PC-3 (cell line): ENCODE data around the gene HNRNPUL2.

Experiments used
- EZH2 ChIP-seq: fragments of 300-600 bp; sonication (generic); IDR thresholded peaks from one replicate; pipeline ENCODE4 v1.6.1; 2017; ENCODE audit warnings: antibody characterized with exemption, mild to moderate bottlenecking, low read length; ENCODE audit not compliant: unreplicated experiment
- EZH2phosphoT487 ChIP-seq: fragments of 300-600 bp; sonication (generic); IDR thresholded peaks from 2 replicates; pipeline ENCODE4 v1.6.1; 2018; ENCODE audit warnings: mild to moderate bottlenecking, antibody characterized with exemption, low read length, borderline replicate concordance
- TF ChIP-seq, protein P1 (sequence below): fragments of 300-600 bp; sonication (generic); conservative IDR thresholded peaks from 2 replicates; pipeline ENCODE4 v1.5.1; 2017; ENCODE audit warnings: antibody characterized with exemption, low read depth, mild to moderate bottlenecking, low read length

DNA sequence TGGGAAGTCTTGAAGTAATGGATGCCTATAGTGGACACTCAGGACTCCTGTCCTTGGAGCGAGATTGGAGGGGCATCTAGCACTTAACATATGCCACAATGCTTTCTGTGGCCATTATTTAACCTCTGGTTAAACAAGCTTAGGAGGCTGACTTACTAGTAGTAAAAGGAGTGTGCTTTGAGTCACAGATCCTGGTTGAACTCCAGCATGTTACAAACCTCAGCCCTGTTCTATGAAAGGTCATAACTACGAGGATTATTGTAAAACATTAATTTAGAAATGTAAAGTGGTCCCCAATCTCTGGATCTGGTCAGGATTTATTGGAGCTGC lies 54.1 kb downstream of the HNRNPUL2 start:
- no peak for TF ChIP-seq EZH2phosphoT487
- TF ChIP-seq, protein P1, sequence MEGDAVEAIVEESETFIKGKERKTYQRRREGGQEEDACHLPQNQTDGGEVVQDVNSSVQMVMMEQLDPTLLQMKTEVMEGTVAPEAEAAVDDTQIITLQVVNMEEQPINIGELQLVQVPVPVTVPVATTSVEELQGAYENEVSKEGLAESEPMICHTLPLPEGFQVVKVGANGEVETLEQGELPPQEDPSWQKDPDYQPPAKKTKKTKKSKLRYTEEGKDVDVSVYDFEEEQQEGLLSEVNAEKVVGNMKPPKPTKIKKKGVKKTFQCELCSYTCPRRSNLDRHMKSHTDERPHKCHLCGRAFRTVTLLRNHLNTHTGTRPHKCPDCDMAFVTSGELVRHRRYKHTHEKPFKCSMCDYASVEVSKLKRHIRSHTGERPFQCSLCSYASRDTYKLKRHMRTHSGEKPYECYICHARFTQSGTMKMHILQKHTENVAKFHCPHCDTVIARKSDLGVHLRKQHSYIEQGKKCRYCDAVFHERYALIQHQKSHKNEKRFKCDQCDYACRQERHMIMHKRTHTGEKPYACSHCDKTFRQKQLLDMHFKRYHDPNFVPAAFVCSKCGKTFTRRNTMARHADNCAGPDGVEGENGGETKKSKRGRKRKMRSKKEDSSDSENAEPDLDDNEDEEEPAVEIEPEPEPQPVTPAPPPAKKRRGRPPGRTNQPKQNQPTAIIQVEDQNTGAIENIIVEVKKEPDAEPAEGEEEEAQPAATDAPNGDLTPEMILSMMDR: no peak
- TF ChIP-seq EZH2: no peak
